HG02798 (cell line): ENCODE data around the gene RICTOR.

Source experiments
- ATAC-seq: cut with Tn5 transposase; IDR thresholded peaks from one replicate; pipeline ENCODE4 v1.9.1; 2021; ENCODE audit warnings: mild to moderate bottlenecking; ENCODE audit not compliant: unreplicated experiment, poor library complexity

The RICTOR gene

GRCh38 chr5:39074017-39074814, at the start of gene RICTOR:
Gene RICTOR (minus strand): TSS chr5:39074399. CDS start chr5:39074377, 22 bp downstream.
- peak; percentile 85 for ATAC-seq

- ATAC-seq: no peak
Measured at GRCh38 chr5:39121922-39122321, 47.7 kb upstream of the RICTOR start.

DNA sequence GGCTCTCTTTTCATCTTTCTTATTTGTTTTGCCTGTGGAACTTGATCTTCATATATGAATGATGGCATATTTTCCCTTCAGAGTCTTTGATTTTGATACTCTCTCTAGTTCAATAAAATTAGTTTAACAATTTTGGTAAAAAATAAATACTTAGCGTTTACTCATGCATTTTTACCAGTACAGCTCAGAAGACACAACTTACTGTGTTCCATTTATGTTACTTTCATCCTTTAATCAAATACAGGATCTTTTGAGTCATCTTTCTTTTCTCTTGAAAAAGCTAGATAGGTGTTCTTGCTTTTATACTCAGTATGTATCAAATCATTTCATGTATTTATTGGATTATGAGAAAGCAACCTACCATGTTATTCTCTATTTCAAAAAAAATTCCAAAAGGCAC, 47.1 kb upstream of the RICTOR start:
- ATAC-seq: no peak

GRCh38 chr5:39120052-39120420, 45.8 kb upstream of the RICTOR start:
- ATAC-seq: no peak

DNA sequence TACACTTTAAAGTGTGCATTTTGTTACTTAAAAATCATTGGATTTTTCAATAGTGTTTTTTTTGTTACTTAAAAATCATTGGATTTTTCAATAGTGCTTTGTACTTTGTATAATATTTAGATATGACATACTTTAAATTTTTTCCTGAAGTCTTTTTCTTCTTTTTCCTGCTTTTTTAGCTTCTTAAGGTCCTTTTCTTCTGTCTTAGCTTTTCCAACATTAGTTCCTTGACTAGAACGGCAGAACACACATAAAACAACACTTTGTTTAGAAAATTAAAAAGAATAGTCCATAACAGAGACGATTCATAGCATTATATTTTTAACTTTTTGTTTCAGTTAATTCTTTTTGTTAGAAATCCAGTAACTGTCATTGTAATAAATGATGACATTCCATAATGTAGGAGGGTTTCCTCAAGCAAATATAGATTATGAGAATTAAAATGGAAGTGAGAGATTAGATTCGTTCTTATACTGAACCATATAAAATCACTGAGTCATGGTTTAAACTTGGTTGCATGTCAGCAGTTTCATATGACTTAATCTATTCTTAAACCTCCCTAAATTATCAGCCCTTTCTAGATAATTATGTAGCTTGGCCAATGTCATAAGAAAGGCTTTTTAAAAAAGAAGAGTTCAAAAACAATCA, 45.3 kb upstream of the RICTOR start:
- ATAC-seq: no peak

- ATAC-seq: no peak
Measured at GRCh38 chr5:39118638-39119037, 44.4 kb upstream of the RICTOR start.

DNA sequence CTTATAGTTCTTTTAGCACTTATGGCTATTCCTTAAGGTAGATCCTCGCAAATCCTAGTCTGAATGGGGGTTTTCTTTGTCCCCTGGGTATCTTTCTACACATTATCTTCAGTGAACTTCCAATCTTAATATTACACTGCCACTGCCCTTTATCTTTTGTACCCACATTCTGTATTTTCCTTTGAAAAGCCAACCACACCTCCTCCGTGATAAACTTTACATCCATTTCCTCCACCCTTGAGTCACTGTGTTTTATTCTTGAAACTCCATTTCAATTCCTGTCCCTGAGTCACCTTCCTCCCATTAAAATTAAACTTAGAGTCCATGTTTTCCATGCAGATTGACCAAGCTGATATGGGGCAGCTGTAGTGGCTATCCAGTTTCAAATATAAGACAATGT, 43.2 kb upstream of the RICTOR start:
- ATAC-seq: no peak

DNA sequence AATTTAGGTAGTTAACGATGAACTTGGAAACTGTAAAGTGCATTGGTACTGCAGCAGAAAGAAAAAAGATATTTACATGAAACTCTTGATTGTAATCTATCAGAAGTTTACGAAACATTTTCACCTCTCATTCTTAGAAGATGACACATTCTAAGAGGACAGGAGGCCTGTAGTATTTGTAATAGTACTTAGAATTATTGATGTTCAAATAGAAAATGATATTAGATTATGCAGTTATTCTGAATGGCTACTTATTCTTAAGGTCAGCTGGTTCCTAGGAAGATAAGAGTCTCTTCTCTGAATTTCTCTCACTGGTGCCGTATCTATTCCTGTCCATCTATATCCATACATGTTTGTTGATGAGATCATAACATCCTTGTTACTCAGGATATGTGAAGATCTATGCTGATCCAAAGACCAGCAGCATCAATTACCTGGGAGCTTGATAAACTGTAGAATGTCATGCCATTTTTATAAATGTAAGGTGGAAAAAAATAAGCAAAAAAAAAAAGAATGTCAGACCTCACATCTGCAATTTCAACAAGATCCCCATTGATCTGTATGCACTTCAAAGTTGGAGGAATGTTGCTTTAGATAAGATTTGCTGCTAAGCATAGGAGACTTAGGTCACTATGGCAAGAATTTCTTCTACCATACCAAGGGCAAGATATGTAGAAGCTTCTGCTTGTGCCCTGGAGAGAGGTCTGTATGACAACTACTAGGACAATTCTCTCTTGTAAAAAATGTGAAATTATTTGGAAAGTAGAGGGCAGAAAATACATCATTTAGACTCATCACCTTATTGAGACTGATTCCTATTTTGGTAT, 42.4 kb upstream of the RICTOR start:
- no peak for ATAC-seq

DNA sequence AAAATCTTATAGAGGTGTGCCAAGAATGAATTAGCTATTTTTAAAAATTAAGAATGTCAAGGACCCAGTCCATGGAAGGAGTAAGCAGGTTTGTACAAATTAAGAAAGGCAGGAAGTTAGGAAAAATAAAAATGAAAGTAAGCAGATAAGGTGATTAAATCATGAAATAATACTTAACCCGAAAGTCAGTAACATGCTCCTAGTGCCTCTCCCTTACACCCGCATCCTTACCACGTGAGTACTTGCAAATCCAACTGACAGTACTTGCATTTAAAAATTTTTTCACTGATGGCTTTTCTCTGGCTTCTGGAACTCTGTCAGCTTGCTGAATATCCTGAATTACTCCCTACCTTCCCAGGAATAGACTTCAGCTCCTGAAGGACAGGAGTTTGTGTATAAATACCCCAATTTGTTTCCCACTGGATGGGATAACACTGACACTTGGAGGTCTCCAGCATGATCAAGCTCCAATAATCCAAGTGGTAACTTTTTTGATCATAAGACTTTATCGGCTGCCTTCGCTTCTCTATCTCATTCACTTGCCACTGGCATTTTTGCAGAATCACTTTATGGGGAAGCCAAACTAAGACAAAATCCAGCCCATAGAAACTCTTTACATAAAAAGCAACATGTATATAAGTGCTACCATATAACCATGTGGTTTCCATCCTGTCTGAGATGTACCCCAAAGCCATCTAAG, 41.6 kb upstream of the RICTOR start:
- no peak for ATAC-seq

- no peak for ATAC-seq
Measured at GRCh38 chr5:39114155-39114554, 40.0 kb upstream of the RICTOR start.

- ATAC-seq: no peak
Measured at GRCh38 chr5:39113354-39113953, 39.3 kb upstream of the RICTOR start.

DNA sequence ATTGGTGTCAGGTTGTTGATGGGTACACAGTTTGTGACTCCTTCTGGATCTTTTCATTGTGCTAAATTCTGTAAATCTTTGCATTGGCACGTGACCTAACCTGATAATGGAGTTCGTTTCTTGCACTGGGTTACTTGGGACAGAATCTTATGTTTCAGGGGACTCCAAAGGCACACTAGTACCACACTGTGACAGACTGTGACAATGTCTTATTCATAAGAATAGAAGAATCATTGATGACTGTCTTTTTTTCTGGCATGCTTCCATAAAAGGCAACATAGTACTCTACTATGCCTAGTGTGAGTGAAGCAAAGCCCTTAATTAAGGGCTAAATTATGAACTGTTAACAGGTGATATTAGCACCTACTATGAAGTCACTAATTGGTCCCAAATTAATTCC, 35.4 kb upstream of the RICTOR start:
- no peak for ATAC-seq

DNA sequence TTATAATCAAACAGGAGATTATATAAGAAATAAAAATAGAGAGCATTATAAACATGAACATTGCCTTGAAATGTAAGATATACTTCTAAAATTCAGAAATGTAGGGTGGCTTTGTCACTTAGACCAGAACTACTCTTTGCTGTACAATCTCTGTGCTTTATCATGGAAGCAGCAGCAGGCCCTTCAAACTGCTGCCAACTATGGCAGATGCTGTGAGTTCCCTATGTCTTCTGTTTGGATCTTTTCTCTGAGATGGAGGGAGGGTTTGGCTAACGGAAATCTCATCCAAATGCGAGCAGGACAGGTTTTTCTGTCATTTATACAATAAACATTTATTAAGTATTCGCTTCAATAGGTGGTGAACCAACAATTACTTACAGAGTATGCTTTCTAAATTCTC, 34.8 kb upstream of the RICTOR start:
- ATAC-seq: no peak

- no peak for ATAC-seq
Measured at GRCh38 chr5:39107350-39107749, 33.2 kb upstream of the RICTOR start.

- ATAC-seq: no peak
Measured at GRCh38 chr5:39106322-39106721, 32.1 kb upstream of the RICTOR start.

GRCh38 chr5:39104221-39104620, 30.0 kb upstream of the RICTOR start:
- no peak for ATAC-seq

- no peak for ATAC-seq
Measured at GRCh38 chr5:39102684-39103155, 28.5 kb upstream of the RICTOR start.

DNA sequence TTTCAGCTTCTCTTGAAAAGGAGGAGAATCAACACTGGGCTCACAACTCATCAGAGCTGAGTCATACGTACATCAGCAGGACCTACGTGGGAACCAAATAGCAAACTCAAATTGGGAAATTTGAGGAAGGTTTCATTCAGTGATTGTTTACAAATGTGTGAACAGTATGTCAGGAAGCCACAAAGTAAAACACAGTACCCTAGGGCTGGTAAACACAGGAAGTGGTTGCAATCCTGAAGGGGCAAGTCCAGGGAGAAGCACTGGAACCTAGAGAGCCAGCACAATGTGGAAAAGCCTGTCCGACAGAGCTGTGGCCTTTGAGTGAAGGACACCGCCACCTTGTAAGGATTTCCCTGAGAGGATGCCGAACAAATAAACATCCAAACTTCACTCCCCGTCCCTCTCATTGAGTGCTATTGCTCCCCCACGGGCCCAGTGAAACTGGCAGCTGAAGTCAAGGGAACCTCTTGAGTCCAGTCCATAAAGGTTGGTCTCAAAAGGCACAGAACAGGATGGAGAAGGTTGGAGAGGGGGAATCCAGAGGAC, 26.7 kb upstream of the RICTOR start:
- ATAC-seq: no peak

GRCh38 chr5:39100301-39100850, 26.2 kb upstream of the RICTOR start:
- ATAC-seq: no peak
